H1 (cell line): ENCODE results near the gene DNAJB11. TPM values are rescaled to one million over a fixed set of nuclear protein-coding genes. Genes with fewer than 3 reads are reported as not detected.
A peak's percentile ranks its signal among the peaks of the same experiment; 100 is the strongest.

Source experiments
- CTCF ChIA-PET: fragments of 300-600 bp; sonication (Branson Sonifier 250); formaldehyde crosslinking; loops from one replicate; lab custom pipeline; 2021; ENCODE audit not compliant: partially characterized antibody; lab: Charles Lee
- POLR2A ChIA-PET: fragments of 300-600 bp; sonication (Branson Sonifier 250); formaldehyde crosslinking; loops from one replicate; lab custom pipeline; 2021; ENCODE audit warnings: inconsistent platforms; ENCODE audit not compliant: partially characterized antibody; lab: Charles Lee
- DNase-seq, 2 experiments: peaks; one replicate each; pipeline versions ENCODE4 v3.0.0 to v3.0.0-alpha.2; 2010 to 2022; ENCODE audit warnings: low spot score in 2 of 2, low read depth in 1 of 2, mixed read lengths in 1 of 2
- FAIRE-seq: peaks from 2 replicates; lab custom pipeline; 2011; peaks lifted over from hg19 to GRCh38; lab: Jason Lieb, UNC
- H2AFZ ChIP-seq: 2 replicates; pipeline ENCODE4 v1.8.1; 2012; ENCODE audit warnings: low read length, inconsistent platforms
- H2AK5ac ChIP-seq: 2 replicates; pipeline ENCODE4 v1.6.1; 2013; ENCODE audit warnings: low read depth, low read length
- H2BK120ac ChIP-seq: replicated peaks from 2 replicates; pipeline ENCODE3; 2013; ENCODE audit warnings: low read depth, low read length, inconsistent platforms
- H2BK12ac ChIP-seq: 2 replicates; pipeline ENCODE4 v1.6.1; 2013; ENCODE audit warnings: low read depth, low read length
- H2BK15ac ChIP-seq: 2 replicates; pipeline ENCODE4 v1.6.1; 2013; ENCODE audit warnings: low read length
- H2BK20ac ChIP-seq: 2 replicates; pipeline ENCODE4 v1.6.1; 2013; ENCODE audit warnings: low read length
- H2BK5ac ChIP-seq: 2 replicates; pipeline ENCODE4 v1.6.1; 2013; ENCODE audit warnings: low read depth, low read length
- H3K14ac ChIP-seq: 2 replicates; pipeline ENCODE4 v1.6.1; 2013; ENCODE audit warnings: inconsistent platforms; ENCODE audit not compliant: insufficient read length
- H3K18ac ChIP-seq: 2 replicates; pipeline ENCODE4 v1.6.1; 2013; ENCODE audit warnings: low read length; ENCODE audit errors: extremely low read depth
- H3K23ac ChIP-seq: 2 replicates; pipeline ENCODE4 v1.6.1; 2013; ENCODE audit warnings: inconsistent platforms; ENCODE audit not compliant: insufficient read length
- H3K23me2 ChIP-seq: 2 replicates; pipeline ENCODE4 v1.6.1; 2013; ENCODE audit warnings: low read depth, low read length
- H3K27ac ChIP-seq: 2 replicates; pipeline ENCODE4 v1.6.1; 2011; ENCODE audit warnings: low read depth, low read length, inconsistent platforms
- H3K27me3 ChIP-seq, 4 experiments: replicated peaks in 1 of 4; 1 replicate in 1 of 4; 2 replicates in 3 of 4; pipeline versions ENCODE4 v1.6.1 to v1.8.1; 2011 to 2013; ENCODE audit warnings: low read length in 3 of 4, mild to moderate bottlenecking in 3 of 4, inconsistent platforms in 2 of 4, mixed read lengths in 2 of 4, moderate library complexity in 1 of 4; ENCODE audit not compliant: control insufficient read depth in 3 of 4, insufficient read depth in 3 of 4; ENCODE audit errors: extremely low read depth in 1 of 4
- H3K36me3 ChIP-seq, 4 experiments: 2 replicates each; pipeline versions ENCODE4 v1.6.1 to v1.8.1; 2011 to 2013; ENCODE audit warnings: mild to moderate bottlenecking in 4 of 4, low read length in 3 of 4, moderate library complexity in 2 of 4, control low read depth in 1 of 4, inconsistent platforms in 1 of 4; ENCODE audit not compliant: insufficient read depth in 4 of 4, control insufficient read depth in 2 of 4
- H3K4ac ChIP-seq: replicated peaks from 2 replicates; pipeline ENCODE3; 2013; ENCODE audit warnings: low read length, low read depth, mixed read lengths, inconsistent platforms; ENCODE audit not compliant: insufficient read length
- H3K4me1 ChIP-seq, 4 experiments: replicated peaks in 1 of 4; 1 replicate in 1 of 4; 2 replicates in 3 of 4; pipeline versions ENCODE4 v1.6.1 to v1.8.1; 2011 to 2013; ENCODE audit warnings: low read length in 3 of 4, inconsistent platforms in 2 of 4, mixed read lengths in 1 of 4; ENCODE audit not compliant: insufficient read depth in 4 of 4, control insufficient read depth in 3 of 4
- H3K4me2 ChIP-seq, 2 experiments: 2 replicates each; pipeline versions ENCODE4 v1.6.1 to v1.8.1; 2011 to 2013; ENCODE audit warnings: low read depth in 2 of 2, low read length in 2 of 2, control low read depth in 1 of 2, inconsistent platforms in 1 of 2, mild to moderate bottlenecking in 1 of 2; ENCODE audit not compliant: insufficient read depth in 1 of 2
- H3K4me3 ChIP-seq, 4 experiments: fragments of 200-600, 300-600 bp in 1 of 4; sonication (generic), shearing (Covaris generic), sonication (Bioruptor Twin) in 1 of 4; 2 replicates each; pipeline versions ENCODE4 v1.5.1 to v1.8.1; 2011 to 2016; ENCODE audit warnings: low read length in 4 of 4, low read depth in 3 of 4, control low read depth in 2 of 4, inconsistent platforms in 2 of 4, mild to moderate bottlenecking in 2 of 4, mixed read lengths in 1 of 4, moderate library complexity in 1 of 4; ENCODE audit not compliant: insufficient read depth in 2 of 4; ENCODE audit errors: extremely low read depth in 1 of 4
- H3K56ac ChIP-seq: replicated peaks from 2 replicates; pipeline ENCODE3; 2013; ENCODE audit warnings: low read depth, mild to moderate bottlenecking, mixed read lengths, low read length, inconsistent platforms; ENCODE audit not compliant: insufficient read length
- H3K79me1 ChIP-seq: 2 replicates; pipeline ENCODE4 v1.6.1; 2013; ENCODE audit warnings: low read depth, low read length, control low read depth
- H3K79me2 ChIP-seq, 2 experiments: 2 replicates each; pipeline versions ENCODE4 v1.6.1 to v1.8.1; 2012 to 2013; ENCODE audit warnings: low read length in 2 of 2, mild to moderate bottlenecking in 2 of 2, inconsistent platforms in 1 of 2; ENCODE audit not compliant: insufficient read depth in 2 of 2, control insufficient read depth in 1 of 2
- H3K9ac ChIP-seq, 4 experiments: replicated peaks in 1 of 4; 1 replicate in 1 of 4; 2 replicates in 3 of 4; pipeline versions ENCODE4 v1.6.1 to v1.8.1; 2011 to 2013; ENCODE audit warnings: low read depth in 3 of 4, low read length in 3 of 4, control low read depth in 2 of 4, mild to moderate bottlenecking in 2 of 4, moderate library complexity in 2 of 4, inconsistent platforms in 1 of 4; ENCODE audit errors: extremely low read depth in 1 of 4
- H3K9me3 ChIP-seq, 2 experiments: 2 replicates each; pipeline versions ENCODE4 v1.6.1 to v1.8.1; 2012 to 2013; ENCODE audit warnings: mild to moderate bottlenecking in 2 of 2, moderate library complexity in 2 of 2, control low read depth in 1 of 2, inconsistent platforms in 1 of 2, low read depth in 1 of 2, low read length in 1 of 2, mixed read lengths in 1 of 2; ENCODE audit not compliant: insufficient read depth in 2 of 2
- H4K20me1 ChIP-seq, 2 experiments: replicated peaks in 1 of 2; 2 replicates each; pipeline versions ENCODE3 to v1.8.1; 2011 to 2013; ENCODE audit warnings: inconsistent platforms in 2 of 2, low read length in 2 of 2, mild to moderate bottlenecking in 1 of 2; ENCODE audit not compliant: insufficient read depth in 2 of 2, control insufficient read depth in 1 of 2
- H4K5ac ChIP-seq: 2 replicates; pipeline ENCODE4 v1.6.1; 2013; ENCODE audit warnings: low read length, low read depth, mixed read lengths, inconsistent platforms; ENCODE audit not compliant: insufficient read length
- H4K8ac ChIP-seq: 2 replicates; pipeline ENCODE4 v1.8.0; 2013; ENCODE audit warnings: mild to moderate bottlenecking, moderate library complexity, low read length, inconsistent platforms; ENCODE audit not compliant: insufficient read depth; ENCODE audit errors: extremely low read depth
- H4K91ac ChIP-seq: replicated peaks from 2 replicates; pipeline ENCODE3; 2013; ENCODE audit warnings: low read length, mixed read lengths, inconsistent platforms; ENCODE audit not compliant: insufficient read length
- ASH2L ChIP-seq: fragments of 200-600, 300-600 bp; sonication (generic); IDR thresholded peaks from one replicate; pipeline ENCODE4 v1.7.1; 2017; ENCODE audit warnings: low read length
- EGR1 ChIP-seq: IDR thresholded peaks from 2 replicates; pipeline ENCODE4 v1.6.1; 2011; ENCODE audit warnings: low read depth, low read length, borderline replicate concordance
- HDAC2 ChIP-seq, 2 experiments: fragments of 300-600 bp in 1 of 2; sonication (generic) in 1 of 2; IDR thresholded peaks; 2 replicates each; pipeline ENCODE4 v1.6.1; 2011 to 2012; ENCODE audit warnings: low read depth in 2 of 2, low read length in 2 of 2, mild to moderate bottlenecking in 2 of 2, moderate library complexity in 2 of 2, borderline replicate concordance in 1 of 2, inconsistent platforms in 1 of 2
- POLR2AphosphoS5 ChIP-seq: IDR thresholded peaks from 2 replicates; pipeline ENCODE4 v1.6.1; 2011; ENCODE audit warnings: low read depth, low read length
- RBBP5 ChIP-seq: IDR thresholded peaks from 2 replicates; pipeline ENCODE4 v1.7.1; 2012; ENCODE audit warnings: low read depth, mild to moderate bottlenecking, inconsistent platforms, low read length, moderate library complexity, borderline replicate concordance
- RFX5 ChIP-seq: IDR thresholded peaks from 2 replicates; pipeline ENCODE4 v1.6.1; 2011; ENCODE audit warnings: low read depth, low read length, improper control_type of control experiment, borderline replicate concordance
- SAP30 ChIP-seq: fragments of 300-600 bp; sonication (generic); IDR thresholded peaks from 2 replicates; pipeline ENCODE4 v1.7.1; 2012; ENCODE audit warnings: low read length, moderate library complexity, mild to moderate bottlenecking, inconsistent platforms; ENCODE audit not compliant: insufficient read depth, insufficient replicate concordance
- SP4 ChIP-seq: IDR thresholded peaks from 2 replicates; pipeline ENCODE4 v1.6.1; 2012; ENCODE audit warnings: low read length, inconsistent platforms
- SRF ChIP-seq: IDR thresholded peaks from 2 replicates; pipeline ENCODE4 v1.6.1; 2011; ENCODE audit warnings: mild to moderate bottlenecking, low read depth, low read length, moderate library complexity
- YY1 ChIP-seq: IDR thresholded peaks from 2 replicates; pipeline ENCODE4 v1.6.1; 2011; ENCODE audit warnings: low read depth, mild to moderate bottlenecking, low read length
- WGBS, 2 experiments: shearing (Covaris generic) in 1 of 2; methylation state at CpG; one replicate each; pipeline versions ENCODE4 v1.1.6 to v1.1.7; 2013 to 2015; ENCODE audit warnings: low lambda C conversion rate in 2 of 2, mixed read lengths in 2 of 2, inconsistent platforms in 1 of 2, low coverage in 1 of 2, missing lambda C conversion rate in 1 of 2; ENCODE audit not compliant: insufficient replicate concordance in 2 of 2, insufficient coverage in 1 of 2, insufficient read length in 1 of 2; ENCODE audit errors: extremely low coverage in 1 of 2, missing lambda C conversion rate in 1 of 2; 5-methylcytosine and 5-hydroxymethylcytosine counted together
- polyA plus RNA-seq, 7 experiments: library from polyadenylated mRNA; depleted of rRNA in 3 of 7; stranded (reverse) in 5 of 7; unstranded in 2 of 7; fragments of >200 nt in 5 of 7; fragments of 200-250 nt in 2 of 7; gene quantifications; 1 replicate in 5 of 7; 2 replicates in 1 of 7; 4 replicates in 1 of 7; pipeline versions ENCODE4 v1.2.1 to v1.2.3, GENCODE V29; 2011 to 2013; ENCODE audit warnings: missing spikeins in 2 of 7, mixed read lengths in 2 of 7
- total RNA-seq: library from RNA; stranded (reverse); fragmentation: NEBNext Ultra II Directional; extraction: Animal tissue kit (Norgen Biotek cat#: 25700); gene quantifications from 2 replicates; pipeline ENCODE4 v1.2.1, GENCODE V29; 2021

Gene DNAJB11
- total and polyA plus RNA-seq, 2 of the 8 experiments (the other 6 are each of a cell fraction or from before 2014, with no cell fraction given): 14.6 to 63.9 TPM

GRCh38 chr3:186567072-186567921 is 3.2 kb upstream of the DNAJB11 start, which contains the start of gene TBCCD1:
Gene TBCCD1 (minus strand): TSS chr3:186567339. CDS start chr3:186564329, 3,010 bp downstream.
- 4% methylated on average over 51 of the region's 66 CpGs; no CpG with 5 or more reads in 1 of the 2 experiments for WGBS, 2 experiments
- Histone ChIP-seq H3K79me1 (peaks cover 3% of the 10 kb centered on the region), H3K4me3 (peak within 1 kb of the TSS; percentile 89 to 97 (median 90)), H4K20me1 (peaks cover 0 to 4% of the 10 kb centered on the region in 2 experiments), H2BK20ac (no peak within 1 kb of the TSS), H4K8ac (peak within 1 kb of the TSS; percentile 73; the same call in 1 of the 2 replicates), H2BK12ac (no peak within 1 kb of the TSS), H3K27me3 (no peaks in the 10 kb centered on the region), H3K4me2 (peak within 1 kb of the TSS; percentile 84 to 87), H4K91ac (peak within 1 kb of the TSS; percentile 89), H2BK15ac (no peak within 1 kb of the TSS), H2AK5ac (no peak within 1 kb of the TSS), H3K56ac (peak within 1 kb of the TSS; percentile 63), H3K14ac (peak within 1 kb of the TSS; percentile 72), H3K36me3 (peaks cover 0 to under 1% (median under 1%) of the 10 kb centered on the region in 4 experiments; a peak in 2 of 8 replicates), H3K18ac (peak within 1 kb of the TSS; percentile 62), H2AFZ (peak within 1 kb of the TSS; percentile 93), H3K79me2 (peaks cover 0 to 21% of the 10 kb centered on the region in 2 experiments; a peak in 3 of 4 replicates), H2BK120ac (no peak within 1 kb of the TSS), H3K27ac (peak within 1 kb of the TSS; percentile 74), H3K4me1 (peaks cover 0 to 11% (median 4%) of the 10 kb centered on the region in 4 experiments; a peak in 6 of 7 replicates), H3K9me3 (no peaks in the 10 kb centered on the region), H3K23ac (no peak within 1 kb of the TSS), H3K23me2 (peaks cover 16% of the 10 kb centered on the region), H3K9ac (peak within 1 kb of the TSS; percentile 77 to 87 (median 82)), H4K5ac (peak within 1 kb of the TSS; percentile 98), H2BK5ac (peak within 1 kb of the TSS; percentile 62; the same call in 1 of the 2 replicates), H3K4ac (no peak within 1 kb of the TSS)
- CTCF ChIA-PET: interaction anchor here (0.9 to 1.6 kb wide), 3 partner anchors 27 to 308 kb away, joined by 3 to 6 read pairs (median 3); no protein-coding TSS in a partner anchor
- FAIRE-seq (no peak), DNase-seq (peak; percentile 77 to 100)
- POLR2A ChIA-PET: interaction anchor here (0.8 to 9.0 kb wide), 10 partner anchors 10 to 364 kb away, joined by 3 to 96 read pairs (median 4); partner anchors contain the start of gene EIF4A2
- 0 out of 2 replicates have a peak, but pooled peaks have one; percentile 9 for TF ChIP-seq SRF
- peak in 1 of 2 experiments; percentile 77; a peak in 1 of 4 replicates for TF ChIP-seq HDAC2 (IDR thresholded peaks at IDR 0.05; ENCODE audit: borderline replicate concordance in 1 of 2, low read depth in 2 of 2, low read length in 2 of 2)
- peak; percentile 87; the same call in 1 of the 2 replicates for TF ChIP-seq RBBP5
- peak; percentile 89 for TF ChIP-seq POLR2AphosphoS5
- TF ChIP-seq SAP30: no peak
- no peak for TF ChIP-seq RFX5
- TF ChIP-seq SP4: peak; percentile 40; the same call in 1 of the 2 replicates
- TF ChIP-seq YY1: no peak
- TF ChIP-seq EGR1: peak; percentile 75; the same call in 1 of the 2 replicates
- TF ChIP-seq ASH2L: peak; percentile 88
